Panc1 (cell line): ENCODE measurements around the gene CCDC12. TPM values are rescaled to one million over a fixed set of nuclear protein-coding genes. Genes with fewer than 3 reads are reported as not detected.
A peak's percentile ranks its signal among the peaks of the same experiment; 100 is the strongest.

Experiments used
- ATAC-seq: fragments of 200-7000 bp; cut with Tn5 transposase; 2 replicates; pipeline ENCODE4 v1.9.1; 2020; ENCODE audit warnings: mild to moderate bottlenecking, moderate library complexity
- BruUV-seq: library from RNA; stranded (reverse); fragments of 400-500 nt; replicated peaks from 2 replicates; lab custom pipeline; 2021; lab: Mats Ljungman, UMichigan
- CTCF ChIA-PET: fragments of 300-600 bp; sonication (Branson Sonifier 250); formaldehyde crosslinking; loops from one replicate; lab custom pipeline; 2022; ENCODE audit warnings: antibody characterized with exemption; lab: Charles Lee
- POLR2A ChIA-PET: fragments of 300-600 bp; sonication (Branson Sonifier 250); formaldehyde crosslinking; loops from one replicate; lab custom pipeline; 2022; ENCODE audit warnings: antibody characterized with exemption; lab: Charles Lee
- DNase-seq: peaks from one replicate; pipeline ENCODE4 v3.0.0-alpha.2; 2010; ENCODE audit warnings: low read depth, low spot score
- H3K27ac ChIP-seq: 2 replicates; pipeline ENCODE4 v1.5.1; 2011; ENCODE audit warnings: mild to moderate bottlenecking, low read length, inconsistent platforms
- H3K27me3 ChIP-seq: fragments of 200-500 bp; sonication (Bioruptor generic); 2 replicates; pipeline ENCODE4 v1.6.0; 2014; ENCODE audit warnings: low read length, inconsistent platforms; ENCODE audit not compliant: control insufficient read depth, insufficient read depth
- H3K36me3 ChIP-seq: fragments of 200-500 bp; sonication (Bioruptor generic); 2 replicates; pipeline ENCODE4 v1.5.1; 2014; ENCODE audit warnings: inconsistent platforms, mild to moderate bottlenecking, low read length, moderate library complexity; ENCODE audit not compliant: control insufficient read depth, insufficient read depth
- H3K4me1 ChIP-seq: 2 replicates; pipeline ENCODE4 v1.5.1; 2011; ENCODE audit warnings: inconsistent platforms, mild to moderate bottlenecking, low read length, moderate library complexity; ENCODE audit not compliant: control insufficient read depth, insufficient read depth
- H3K4me3 ChIP-seq, 2 experiments: 2 replicates each; pipeline ENCODE4 v1.5.1; 2011 to 2012; ENCODE audit warnings: low read depth in 2 of 2, low read length in 2 of 2, mild to moderate bottlenecking in 2 of 2, inconsistent platforms in 1 of 2, moderate library complexity in 1 of 2
- H3K9me3 ChIP-seq: fragments of 200-500 bp; sonication (Bioruptor generic); 2 replicates; pipeline ENCODE4 v1.5.1; 2014; ENCODE audit warnings: low read depth, mild to moderate bottlenecking, inconsistent platforms, low read length, moderate library complexity; ENCODE audit not compliant: control insufficient read depth, insufficient read depth
- POLR2AphosphoS5 ChIP-seq: IDR thresholded peaks from 2 replicates; pipeline ENCODE4 v1.6.1; 2012; ENCODE audit warnings: mild to moderate bottlenecking, low read depth, low read length, moderate library complexity
- SIN3A ChIP-seq: IDR thresholded peaks from 2 replicates; pipeline ENCODE4 v1.6.1; 2012; ENCODE audit warnings: low read depth, mild to moderate bottlenecking, low read length, moderate library complexity, borderline replicate concordance; ENCODE audit not compliant: insufficient read depth
- TCF7L2 ChIP-seq: IDR thresholded peaks from 2 replicates; pipeline ENCODE4 v1.6.1; 2011; ENCODE audit warnings: mild to moderate bottlenecking, low read depth, low read length, inconsistent platforms
- in situ Hi-C: cut with HindIII; loops from 2 replicates; pipeline ENCODE4 v1.10.0; 2016; ENCODE audit warnings: low sequenced_read_pairs, low pct_unique_long_range_greater_than_20kb
- intact Hi-C: fragments of 100-400 bp; cut with micrococcal nuclease; formaldehyde crosslinking; loops from one replicate; pipeline ENCODE4 v1.10.0; 2022; ENCODE audit not compliant: unreplicated experiment
- total RNA-seq: library from RNA; stranded (reverse); gene quantifications from one replicate; pipeline ENCODE4 v1.2.1, GENCODE V29; 2021; ENCODE audit not compliant: unreplicated experiment
- TF ChIP-seq, protein P1 (sequence below): fragments of 450-650 bp; IDR thresholded peaks from 2 replicates; pipeline ENCODE4 v1.5.1; 2017; ENCODE audit warnings: mild to moderate bottlenecking
- TF ChIP-seq, protein P2 (sequence below), 2 experiments: IDR thresholded peaks; 2 replicates each; pipeline ENCODE4 v1.6.1; 2011 to 2012; ENCODE audit warnings: low read depth in 2 of 2, control low read depth in 1 of 2, low read length in 1 of 2, mild to moderate bottlenecking in 1 of 2, moderate library complexity in 1 of 2; ENCODE audit not compliant: insufficient read depth in 1 of 2

CCDC12 gene
- total RNA-seq, 1 experiment from 2014 or later: 35.5 TPM

- H3K27me3 ChIP-seq: no peaks in the 10 kb centered on the region
- BruUV-seq: no TSS peak
- no peaks in the 10 kb centered on the region for H3K36me3 ChIP-seq
- TF ChIP-seq, protein P1, sequence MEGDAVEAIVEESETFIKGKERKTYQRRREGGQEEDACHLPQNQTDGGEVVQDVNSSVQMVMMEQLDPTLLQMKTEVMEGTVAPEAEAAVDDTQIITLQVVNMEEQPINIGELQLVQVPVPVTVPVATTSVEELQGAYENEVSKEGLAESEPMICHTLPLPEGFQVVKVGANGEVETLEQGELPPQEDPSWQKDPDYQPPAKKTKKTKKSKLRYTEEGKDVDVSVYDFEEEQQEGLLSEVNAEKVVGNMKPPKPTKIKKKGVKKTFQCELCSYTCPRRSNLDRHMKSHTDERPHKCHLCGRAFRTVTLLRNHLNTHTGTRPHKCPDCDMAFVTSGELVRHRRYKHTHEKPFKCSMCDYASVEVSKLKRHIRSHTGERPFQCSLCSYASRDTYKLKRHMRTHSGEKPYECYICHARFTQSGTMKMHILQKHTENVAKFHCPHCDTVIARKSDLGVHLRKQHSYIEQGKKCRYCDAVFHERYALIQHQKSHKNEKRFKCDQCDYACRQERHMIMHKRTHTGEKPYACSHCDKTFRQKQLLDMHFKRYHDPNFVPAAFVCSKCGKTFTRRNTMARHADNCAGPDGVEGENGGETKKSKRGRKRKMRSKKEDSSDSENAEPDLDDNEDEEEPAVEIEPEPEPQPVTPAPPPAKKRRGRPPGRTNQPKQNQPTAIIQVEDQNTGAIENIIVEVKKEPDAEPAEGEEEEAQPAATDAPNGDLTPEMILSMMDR: no peak
- TF ChIP-seq SIN3A: no peak
- TF ChIP-seq TCF7L2: no peak
- no peak for TF ChIP-seq POLR2AphosphoS5
- TF ChIP-seq, protein P2, sequence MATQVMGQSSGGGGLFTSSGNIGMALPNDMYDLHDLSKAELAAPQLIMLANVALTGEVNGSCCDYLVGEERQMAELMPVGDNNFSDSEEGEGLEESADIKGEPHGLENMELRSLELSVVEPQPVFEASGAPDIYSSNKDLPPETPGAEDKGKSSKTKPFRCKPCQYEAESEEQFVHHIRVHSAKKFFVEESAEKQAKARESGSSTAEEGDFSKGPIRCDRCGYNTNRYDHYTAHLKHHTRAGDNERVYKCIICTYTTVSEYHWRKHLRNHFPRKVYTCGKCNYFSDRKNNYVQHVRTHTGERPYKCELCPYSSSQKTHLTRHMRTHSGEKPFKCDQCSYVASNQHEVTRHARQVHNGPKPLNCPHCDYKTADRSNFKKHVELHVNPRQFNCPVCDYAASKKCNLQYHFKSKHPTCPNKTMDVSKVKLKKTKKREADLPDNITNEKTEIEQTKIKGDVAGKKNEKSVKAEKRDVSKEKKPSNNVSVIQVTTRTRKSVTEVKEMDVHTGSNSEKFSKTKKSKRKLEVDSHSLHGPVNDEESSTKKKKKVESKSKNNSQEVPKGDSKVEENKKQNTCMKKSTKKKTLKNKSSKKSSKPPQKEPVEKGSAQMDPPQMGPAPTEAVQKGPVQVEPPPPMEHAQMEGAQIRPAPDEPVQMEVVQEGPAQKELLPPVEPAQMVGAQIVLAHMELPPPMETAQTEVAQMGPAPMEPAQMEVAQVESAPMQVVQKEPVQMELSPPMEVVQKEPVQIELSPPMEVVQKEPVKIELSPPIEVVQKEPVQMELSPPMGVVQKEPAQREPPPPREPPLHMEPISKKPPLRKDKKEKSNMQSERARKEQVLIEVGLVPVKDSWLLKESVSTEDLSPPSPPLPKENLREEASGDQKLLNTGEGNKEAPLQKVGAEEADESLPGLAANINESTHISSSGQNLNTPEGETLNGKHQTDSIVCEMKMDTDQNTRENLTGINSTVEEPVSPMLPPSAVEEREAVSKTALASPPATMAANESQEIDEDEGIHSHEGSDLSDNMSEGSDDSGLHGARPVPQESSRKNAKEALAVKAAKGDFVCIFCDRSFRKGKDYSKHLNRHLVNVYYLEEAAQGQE (IDR thresholded peaks at IDR 0.05; ENCODE audit: insufficient read depth in 1 of 2, low read depth in 2 of 2, low read length in 1 of 2): no peak
- ChIA-PET CTCF (interaction anchor here (1.0 kb wide), 1 partner anchor 74 kb away, joined by 3 read pairs; no protein-coding TSS in a partner anchor), POLR2A (no interaction called here)
- no peaks in the 10 kb centered on the region for H3K4me1 ChIP-seq
- in situ Hi-C loops: no loop called here
- DNase-seq (no peak), ATAC-seq (0 out of 2 replicates have a peak, but pooled peaks have one; percentile 4)
- no peak overlapping the region for H3K4me3 ChIP-seq
- intact Hi-C loops: loop anchor here (10.0 kb wide), 1 partner anchor 73 kb away; no protein-coding TSS in a partner anchor
- H3K27ac ChIP-seq: no peak overlapping the region
- H3K9me3 ChIP-seq: no peaks in the 10 kb centered on the region
Observed at GRCh38 chr3:46997453-46998091, 21.0 kb upstream of the CCDC12 start.

- no peak for ATAC-seq
- DNase-seq: no peak
- ChIA-PET CTCF (no interaction called here), POLR2A (no interaction called here)
- H3K27me3 ChIP-seq: no peaks in the 10 kb centered on the region
- H3K4me1 ChIP-seq: no peaks in the 10 kb centered on the region
- intact Hi-C loops (loop anchor here (10.0 kb wide), 1 partner anchor 72 kb away; no protein-coding TSS in a partner anchor), in situ Hi-C loops (no loop called here)
- no peaks in the 10 kb centered on the region for H3K9me3 ChIP-seq
- no peak overlapping the region for H3K4me3 ChIP-seq
- TF ChIP-seq TCF7L2 (no peak), POLR2AphosphoS5 (no peak), SIN3A (no peak)
- TF ChIP-seq, protein P1: no peak
- TF ChIP-seq, protein P2 (IDR thresholded peaks at IDR 0.05; ENCODE audit: insufficient read depth in 1 of 2, low read depth in 2 of 2, low read length in 1 of 2): no peak
- H3K27ac ChIP-seq: no peak overlapping the region
- no TSS peak for BruUV-seq
- H3K36me3 ChIP-seq: no peaks in the 10 kb centered on the region
Observed at GRCh38 chr3:46996689-46997452, 20.3 kb upstream of the CCDC12 start.
